SIG-M5 treated with dmso at 0.1 percent for 504 hours (cell line): ENCODE measurements around the gene SUPT16H.
"Not testable (repeated sequence)": the region's sequence is repeated elsewhere in the genome, so short reads cannot be mapped to it uniquely, and the experiment has no call there.

ENCODE experiments used
- DNase-seq: peaks from one replicate; lab custom pipeline; 2025; ENCODE audit not compliant: unreplicated experiment; lab: John Stamatoyannopoulos, UW

SUPT16H gene

DNA sequence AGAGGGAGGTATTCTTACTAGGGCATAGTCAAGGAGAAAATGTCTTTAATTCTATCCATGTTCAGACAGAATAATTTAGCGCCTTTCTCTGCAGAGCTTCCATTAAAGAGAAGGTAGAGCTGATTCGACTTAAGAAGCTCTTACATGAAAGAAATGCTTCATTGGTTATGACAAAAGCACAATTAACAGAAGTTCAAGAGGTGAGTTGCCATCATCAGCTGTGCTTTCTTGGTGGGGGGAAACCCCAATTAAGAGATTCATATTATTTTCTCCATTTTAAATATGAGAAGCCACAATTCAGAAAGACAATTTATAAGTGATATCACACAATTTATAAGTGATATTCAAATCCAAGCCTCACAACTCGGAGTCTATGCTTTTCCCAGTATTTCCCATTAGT is 76.2 kb downstream of the SUPT16H start:
- no peak for DNase-seq

DNA sequence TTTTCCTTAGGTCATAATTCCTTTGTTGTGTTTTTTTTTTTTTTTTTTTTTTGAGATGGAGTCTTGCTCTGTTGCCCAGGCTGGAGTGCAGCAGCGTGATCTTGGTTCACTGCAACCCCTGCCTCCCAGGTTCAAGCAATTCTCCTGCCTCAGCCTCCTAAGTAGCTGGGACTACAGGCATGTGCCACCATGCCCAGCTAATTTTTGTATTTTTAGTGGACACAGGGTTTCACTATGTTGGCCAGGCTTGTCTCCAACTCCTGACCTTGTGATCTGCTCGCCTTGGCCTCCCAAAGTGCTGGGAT is 81.0 kb downstream of the SUPT16H start:
- not testable (repeated sequence) for DNase-seq

DNA sequence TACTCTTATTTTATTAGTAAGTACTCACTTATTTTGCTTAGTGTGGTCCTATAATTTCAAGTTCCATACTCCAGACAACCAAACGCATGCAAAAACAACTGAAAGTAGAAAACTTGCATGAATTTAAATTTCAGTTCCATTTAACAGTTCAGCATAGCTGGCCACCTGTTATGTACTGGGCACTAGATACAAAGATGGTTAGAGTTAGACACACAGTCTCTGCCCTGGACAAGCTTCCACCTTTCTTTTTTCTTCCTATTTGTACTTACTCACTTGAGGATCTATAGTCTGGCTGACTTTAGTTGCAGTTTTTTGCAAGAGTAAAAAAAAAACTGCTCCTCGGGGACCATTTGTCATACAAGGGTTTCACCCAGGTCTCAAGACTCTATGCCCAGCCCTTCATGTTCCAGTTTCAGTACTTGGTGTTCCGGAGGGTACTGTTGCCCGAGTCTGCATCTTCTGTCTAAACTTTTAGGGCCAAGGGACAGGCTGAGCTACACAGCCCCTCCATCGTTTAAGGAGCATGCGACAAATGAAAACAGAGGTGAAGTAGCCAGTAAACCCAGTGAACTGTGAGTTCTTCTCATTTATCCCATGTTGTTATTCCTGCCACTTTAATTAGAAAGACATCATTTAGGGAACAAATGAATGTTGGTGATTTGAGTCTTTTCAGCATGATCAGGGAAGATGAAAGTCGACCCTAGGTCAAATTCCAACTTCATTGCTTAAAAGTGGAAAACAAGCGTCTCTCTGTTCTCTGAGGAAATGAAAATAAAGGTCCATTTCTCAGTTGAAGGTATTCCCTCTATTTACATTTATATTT is 81.6 kb downstream of the SUPT16H start:
- DNase-seq = no peak
